COR-L47 (cell line): ENCODE measurements around the gene ESAM.

Experiments used
- DNase-seq: peaks from one replicate; lab custom pipeline; 2025; lab: John Stamatoyannopoulos, UW

ESAM gene

GRCh38 chr11:124752471-124753102 is 9.5 kb downstream of the ESAM start:
- no peak for DNase-seq

GRCh38 chr11:124751741-124752470 is 10.2 kb downstream of the ESAM start, which contains the start of gene VSIG2:
Gene VSIG2 (minus strand): TSS chr11:124752255. CDS start chr11:124752137, 118 bp downstream.
- no peak for DNase-seq

- DNase-seq = no peak
These were observed 10.7 kb downstream of the ESAM start for GRCh38 chr11:124751391-124751740.

GRCh38 chr11:124749912-124750311 is 12.2 kb downstream of the ESAM start:
- no peak for DNase-seq

- no peak for DNase-seq
These were observed 13.4 kb downstream of the ESAM start for GRCh38 chr11:124748481-124749343.

GRCh38 chr11:124748100-124748418 is 14.0 kb downstream of the ESAM start:
- no peak for DNase-seq

- DNase-seq = no peak
These were observed 14.5 kb downstream of the ESAM start for GRCh38 chr11:124747406-124748099.

GRCh38 chr11:124746621-124747243 is 15.4 kb downstream of the ESAM start:
- no peak for DNase-seq

GRCh38 chr11:124745835-124746620 is 16.1 kb downstream of the ESAM start:
- DNase-seq = no peak

- DNase-seq = no peak
These were observed 16.7 kb downstream of the ESAM start for GRCh38 chr11:124745270-124745834.

GRCh38 chr11:124743050-124743449 is 19.0 kb downstream of the ESAM start:
- DNase-seq = no peak

- no peak for DNase-seq
These were observed 19.5 kb downstream of the ESAM start for GRCh38 chr11:124742555-124742954.

- DNase-seq = no peak
These were observed 21.7 kb downstream of the ESAM start for GRCh38 chr11:124740277-124740882.

- DNase-seq = peak; percentile 87
These were observed 22.4 kb downstream of the ESAM start, which contains the start of gene NRGN for GRCh38 chr11:124739479-124740276. Gene NRGN (plus strand): TSS chr11:124739942. CDS start chr11:124740085, 143 bp downstream.

GRCh38 chr11:124738713-124739478 is 23.2 kb downstream of the ESAM start:
- no peak for DNase-seq

GRCh38 chr11:124737638-124738305 is 24.3 kb downstream of the ESAM start:
- no peak for DNase-seq

- no peak for DNase-seq
These were observed 25.4 kb downstream of the ESAM start for GRCh38 chr11:124736736-124737135.

- DNase-seq = no peak
These were observed 29.9 kb downstream of the ESAM start for GRCh38 chr11:124732230-124732629.
